GM12878 (cell line): ENCODE results near the gene LAMA4. TPM values are rescaled to one million over a fixed set of nuclear protein-coding genes. Genes with fewer than 3 reads are reported as not detected.

Experiments
- ATAC-seq: fragments of 200-7000 bp; cut with Tn5 transposase; 3 replicates; pipeline ENCODE4 v1.9.1; 2020; ENCODE audit warnings: mild to moderate bottlenecking, moderate library complexity
- BruUV-seq: library from RNA; stranded (reverse); fragments of 400-500 nt; replicated peaks from 2 replicates; lab custom pipeline; 2021; lab: Mats Ljungman, UMichigan
- CTCF ChIA-PET: fragments of 300-600 bp; sonication (Branson Sonifier 250); formaldehyde crosslinking; extraction: SDS; loops from one replicate; lab custom pipeline; 2021; ENCODE audit warnings: inconsistent platforms; lab: Yijun Ruan, JAX
- POLR2A ChIA-PET: fragments of 350-600 bp; formaldehyde crosslinking; extraction: SDS; loops from one replicate; lab custom pipeline; 2021; ENCODE audit warnings: inconsistent platforms; lab: Charles Lee
- RAD21 ChIA-PET: fragments of 300-600 bp; sonication (Branson Sonifier 250); formaldehyde crosslinking; loops from one replicate; lab custom pipeline; 2023; ENCODE audit warnings: antibody characterized with exemption; ENCODE audit not compliant: unreplicated experiment; lab: Charles Lee
- SMC1A ChIA-PET: fragments of 300-600 bp; sonication (Branson Sonifier 250); formaldehyde crosslinking; loops from one replicate; lab custom pipeline; 2023; ENCODE audit not compliant: unreplicated experiment, uncharacterized antibody; lab: Charles Lee
- DNase-seq: peaks from one replicate; pipeline ENCODE4 v3.0.0-alpha.2; 2011; ENCODE audit warnings: low read depth, low spot score
- FAIRE-seq: peaks from 3 replicates; lab custom pipeline; 2011; peaks lifted over from hg19 to GRCh38; lab: Jason Lieb, UNC
- H2AFZ ChIP-seq: 2 replicates; pipeline ENCODE4 v1.6.0; 2011; ENCODE audit warnings: low read depth, low read length, control low read depth; ENCODE audit not compliant: control insufficient read depth
- H3K27ac ChIP-seq: 2 replicates; pipeline ENCODE4 v1.5.1; 2011; ENCODE audit warnings: control low read depth; ENCODE audit not compliant: control insufficient read depth, insufficient read depth
- H3K27me3 ChIP-seq, 2 experiments: replicated peaks in 1 of 2; 2 replicates each; pipeline versions ENCODE4 v1.6.0 to v1.6.1; 2011; ENCODE audit warnings: low read length in 1 of 2; ENCODE audit not compliant: control insufficient read depth in 2 of 2, insufficient read depth in 2 of 2
- H3K36me3 ChIP-seq, 2 experiments: 2 replicates each; pipeline ENCODE4 v1.5.1; 2011; ENCODE audit warnings: low read length in 1 of 2; ENCODE audit not compliant: control insufficient read depth in 2 of 2, insufficient read depth in 2 of 2
- H3K4me1 ChIP-seq: 2 replicates; pipeline ENCODE4 v1.6.1; 2011; ENCODE audit warnings: mild to moderate bottlenecking, low read length, moderate library complexity, mixed read lengths; ENCODE audit not compliant: control insufficient read depth, insufficient read depth
- H3K4me2 ChIP-seq: 2 replicates; pipeline ENCODE4 v1.6.0; 2011; ENCODE audit warnings: control low read depth; ENCODE audit not compliant: control insufficient read depth, insufficient read depth
- H3K4me3 ChIP-seq: fragments of 200-600 bp; sonication (generic); 2 replicates; pipeline ENCODE4 v1.5.1; 2016
- H3K79me2 ChIP-seq: 2 replicates; pipeline ENCODE4 v1.6.0; 2011; ENCODE audit warnings: low read length; ENCODE audit not compliant: control insufficient read depth, insufficient read depth
- H3K9ac ChIP-seq: 2 replicates; pipeline ENCODE4 v1.8.0; 2011; ENCODE audit warnings: low read length, control low read depth, mixed read lengths; ENCODE audit not compliant: control insufficient read depth, insufficient read depth
- H3K9me3 ChIP-seq: replicated peaks from 3 replicates; pipeline ENCODE4 v1.5.1; 2011; ENCODE audit warnings: mild to moderate bottlenecking, low read length; ENCODE audit not compliant: control insufficient read depth, insufficient read depth
- H4K20me1 ChIP-seq: 2 replicates; pipeline ENCODE4 v1.6.0; 2011; ENCODE audit not compliant: control insufficient read depth, insufficient read depth
- NR2C1 ChIP-seq: fragments of 450-650 bp; IDR thresholded peaks from 2 replicates; pipeline ENCODE4 v1.6.1; 2017; ENCODE audit warnings: antibody characterized with exemption, mild to moderate bottlenecking, moderate library complexity
- NR2F1 ChIP-seq: fragments of 450-650 bp; conservative IDR thresholded peaks from 2 replicates; pipeline ENCODE4 v1.6.1; 2017; ENCODE audit warnings: mild to moderate bottlenecking
- POU2F2 ChIP-seq: IDR thresholded peaks from 3 replicates; pipeline ENCODE4 v1.6.1; 2011; ENCODE audit warnings: low read depth, mild to moderate bottlenecking, low read length, borderline replicate concordance
- RB1 ChIP-seq: fragments of 450-650 bp; formaldehyde crosslinking; IDR thresholded peaks from 2 replicates; pipeline ENCODE4 v1.6.1; 2017; ENCODE audit warnings: mild to moderate bottlenecking, borderline replicate concordance
- WGBS: methylation state at CpG from one replicate; pipeline ENCODE4 v1.1.6; 2016; ENCODE audit warnings: low lambda C conversion rate; ENCODE audit not compliant: insufficient replicate concordance, insufficient coverage; ENCODE audit errors: missing lambda C conversion rate; 5-methylcytosine and 5-hydroxymethylcytosine counted together
- in situ Hi-C: fragments of 300-500 bp; cut with MboI; formaldehyde crosslinking; loops from 9 replicates; pipeline ENCODE4 v1.14.3; 2018; ENCODE audit warnings: mixed read lengths
- intact Hi-C: fragments of 100-400 bp; cut with micrococcal nuclease; formaldehyde crosslinking; loops from one replicate; pipeline ENCODE4 v1.14.2; 2022; ENCODE audit not compliant: unreplicated experiment
- polyA plus RNA-seq, 11 experiments: library from polyadenylated mRNA; depleted of rRNA in 4 of 11; unstranded in 6 of 11; stranded (reverse) in 5 of 11; fragments of >200 nt; fragmentation: Nextera tagmentation in 4 of 11; fragmentation: Illumina TruSeq in 1 of 11; extraction: Ambion mirVana in 4 of 11; extraction: Trizol in 1 of 11; gene quantifications; 1 replicate in 1 of 11; 2 replicates in 10 of 11; pipeline versions ENCODE4 v1.2.1 to v1.2.3, GENCODE V29; 2011 to 2016; ENCODE audit warnings: inconsistent platforms in 2 of 11, missing spikeins in 2 of 11, low read depth in 1 of 11
- total RNA-seq, 4 experiments: library from RNA; depleted of rRNA in 3 of 4; stranded (reverse); fragments of >200 nt in 3 of 4; fragmentation: Illumina TruSeq in 1 of 4; extraction: Trizol in 1 of 4; gene quantifications; 2 replicates each; pipeline versions ENCODE4 v1.2.1 to v1.2.3, GENCODE V29; 2013 to 2021

Gene LAMA4
- total and polyA plus RNA-seq, 10 of the 15 experiments (the other 5 are each of a cell fraction or from before 2014, with no cell fraction given), result 0.11 to 0.21 (median 0.14) TPM; not detected in 7

- H3K4me3 ChIP-seq, result no peak overlapping the region
- no TSS peak for BruUV-seq
- H3K27ac ChIP-seq, result no peak overlapping the region
- H4K20me1 ChIP-seq, result no peaks in the 10 kb centered on the region
- H2AFZ ChIP-seq, result no peak overlapping the region
- H3K27me3 ChIP-seq, result no peaks in the 10 kb centered on the region
- H3K4me2 ChIP-seq, result no peak overlapping the region
- no peaks in the 10 kb centered on the region; the same call in 1 of the 2 replicates for H3K4me1 ChIP-seq
- no peaks in the 10 kb centered on the region; the same call in 2 of the 3 replicates for H3K9me3 ChIP-seq
- WGBS, result 28% methylated on average over 6 of the region's 6 CpGs
- H3K79me2 ChIP-seq, result no peaks in the 10 kb centered on the region
- H3K36me3 ChIP-seq, result no peaks in the 10 kb centered on the region
- CTCF ChIA-PET, result interaction anchor here (0.9 to 1.2 kb wide), 3 partner anchors 10 to 107 kb away, joined by 3 to 8 read pairs (median 4); no protein-coding TSS in a partner anchor
- POLR2A ChIA-PET, result no interaction called here
- RAD21 ChIA-PET, result interaction anchor here (2.7 to 3.0 kb wide), 2 partner anchors 23 to 104 kb away, joined by 11 to 13 read pairs; no protein-coding TSS in a partner anchor
- DNase-seq (no peak), FAIRE-seq (no peak), ATAC-seq (peak; percentile 54)
- SMC1A ChIA-PET, result interaction anchor here (0.6 to 1.5 kb wide), 4 partner anchors 24 to 107 kb away, joined by 3 to 4 read pairs (median 4); no protein-coding TSS in a partner anchor
- in situ Hi-C loops (no loop called here), intact Hi-C loops (no loop called here)
- H3K9ac ChIP-seq, result no peak overlapping the region
- TF ChIP-seq RB1, result no peak
- no peak for TF ChIP-seq POU2F2
- TF ChIP-seq NR2F1, result peak; percentile 63
- TF ChIP-seq NR2C1, result peak; percentile 25; the same call in 1 of the 2 replicates
Measured at GRCh38 chr6:112203577-112204349, 50.6 kb downstream of the LAMA4 start.
